22Rv1 (cell line): ENCODE results near the gene RPS26.

Experiments
- CTCF ChIP-seq: fragments of 450-650 bp; IDR thresholded peaks from 2 replicates; pipeline ENCODE4 v1.5.1; 2017; ENCODE audit warnings: mild to moderate bottlenecking
- ZFX ChIP-seq: fragments of 450-650 bp; IDR thresholded peaks from 2 replicates; pipeline ENCODE4 v1.6.1; 2017; ENCODE audit warnings: antibody characterized with exemption, borderline replicate concordance

DNA sequence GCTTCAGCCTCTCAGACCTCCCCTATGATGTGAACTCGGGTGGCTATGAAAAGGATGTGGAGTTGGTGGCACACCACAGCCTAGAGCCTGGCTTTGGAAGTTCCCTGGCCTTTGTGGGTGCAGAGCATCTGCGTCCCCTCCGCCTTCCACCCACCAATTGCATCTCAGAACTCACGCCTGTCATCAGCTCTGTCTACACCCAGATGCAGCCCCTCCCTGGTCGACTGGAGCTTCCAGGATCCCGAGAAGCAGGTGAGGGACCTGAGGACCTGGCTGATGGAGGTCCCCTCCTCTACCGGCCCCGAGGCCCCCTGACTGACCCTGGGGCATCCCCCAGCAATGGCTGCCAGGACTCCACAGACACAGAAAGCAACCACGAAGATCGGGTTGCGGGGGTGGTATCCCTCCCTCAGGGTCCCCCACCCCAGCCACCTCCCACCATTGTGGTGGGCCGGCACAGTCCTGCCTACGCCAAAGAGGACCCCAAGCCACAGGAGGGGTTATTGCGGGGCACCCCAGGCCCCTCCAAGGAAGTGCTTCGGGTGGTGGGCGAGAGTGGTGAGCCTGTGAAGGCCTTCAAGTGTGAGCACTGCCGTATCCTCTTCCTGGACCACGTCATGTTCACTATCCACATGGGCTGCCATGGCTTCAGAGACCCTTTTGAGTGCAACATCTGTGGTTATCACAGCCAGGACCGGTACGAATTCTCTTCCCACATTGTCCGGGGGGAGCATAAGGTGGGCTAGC lies 7.0 kb upstream of the RPS26 start:
- no peak for TF ChIP-seq CTCF
- TF ChIP-seq ZFX, result no peak
